ENCODE measurements around the gene MYMX.

MYMX gene

DNA sequence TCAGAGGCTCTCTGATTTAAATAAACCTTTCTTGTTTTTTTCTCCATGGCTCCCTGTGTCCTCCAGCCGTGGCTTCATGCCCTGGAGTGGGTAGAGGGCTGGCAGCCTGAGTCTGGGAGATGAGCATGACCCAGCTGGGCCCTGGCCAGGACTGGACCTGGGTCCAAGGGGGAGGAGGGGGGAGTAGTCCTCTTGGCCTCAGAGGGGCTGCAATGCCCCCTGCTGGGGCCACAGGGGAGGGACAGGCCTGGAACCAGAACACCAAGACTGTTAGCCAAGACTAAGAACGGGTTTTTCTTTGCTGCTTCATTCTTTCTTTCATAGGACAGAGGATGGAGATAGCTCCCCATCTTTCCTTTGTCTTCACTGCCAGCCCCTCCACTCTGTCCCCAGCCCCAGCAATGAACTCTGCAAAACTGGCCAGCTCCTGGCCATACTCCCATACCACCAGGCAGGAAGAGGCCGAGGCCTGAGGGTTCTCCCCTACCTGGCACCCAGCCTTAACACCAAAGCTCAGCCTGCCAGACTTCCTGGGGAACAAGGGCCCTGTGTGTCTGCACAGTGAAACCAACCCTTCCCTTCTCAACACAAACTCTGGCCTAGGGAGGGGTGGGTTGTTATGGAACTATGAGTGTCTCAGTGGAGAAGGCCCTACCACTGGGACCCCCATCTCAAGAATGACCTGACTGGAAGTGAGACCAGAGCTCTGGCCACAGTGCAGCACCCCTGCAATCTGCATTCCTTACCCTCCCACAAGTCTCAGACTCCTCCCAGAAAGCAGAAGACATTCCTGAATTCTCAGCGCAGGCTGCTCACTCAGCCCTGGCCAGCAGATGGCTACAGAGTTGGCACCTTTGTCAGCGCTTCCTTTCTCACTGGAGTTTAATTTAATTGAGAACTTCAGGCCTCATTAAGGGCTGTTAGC, 17.6 kb downstream of the MYMX start:
- no peak for DNase-seq

DNA sequence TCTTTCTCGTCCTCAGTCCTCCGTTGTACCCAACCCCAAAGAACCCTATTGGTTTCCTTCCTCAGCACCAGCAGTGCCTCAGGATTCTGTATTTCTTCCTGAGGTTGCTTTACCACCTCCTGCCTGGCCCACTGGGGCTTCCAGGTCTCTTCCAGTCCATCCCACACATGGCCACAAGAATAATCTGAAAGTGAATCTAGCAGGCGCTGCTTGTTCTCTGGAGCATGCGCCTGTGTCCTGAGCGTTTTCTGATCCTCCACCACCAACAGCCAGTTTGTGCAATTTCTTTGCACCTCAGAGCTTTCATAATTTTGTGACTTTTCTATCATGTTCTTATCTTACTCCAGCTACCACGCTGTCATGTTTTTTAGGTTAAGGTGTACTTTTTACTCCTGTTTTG, 18.5 kb downstream of the MYMX start:
- no peak for DNase-seq

DNA sequence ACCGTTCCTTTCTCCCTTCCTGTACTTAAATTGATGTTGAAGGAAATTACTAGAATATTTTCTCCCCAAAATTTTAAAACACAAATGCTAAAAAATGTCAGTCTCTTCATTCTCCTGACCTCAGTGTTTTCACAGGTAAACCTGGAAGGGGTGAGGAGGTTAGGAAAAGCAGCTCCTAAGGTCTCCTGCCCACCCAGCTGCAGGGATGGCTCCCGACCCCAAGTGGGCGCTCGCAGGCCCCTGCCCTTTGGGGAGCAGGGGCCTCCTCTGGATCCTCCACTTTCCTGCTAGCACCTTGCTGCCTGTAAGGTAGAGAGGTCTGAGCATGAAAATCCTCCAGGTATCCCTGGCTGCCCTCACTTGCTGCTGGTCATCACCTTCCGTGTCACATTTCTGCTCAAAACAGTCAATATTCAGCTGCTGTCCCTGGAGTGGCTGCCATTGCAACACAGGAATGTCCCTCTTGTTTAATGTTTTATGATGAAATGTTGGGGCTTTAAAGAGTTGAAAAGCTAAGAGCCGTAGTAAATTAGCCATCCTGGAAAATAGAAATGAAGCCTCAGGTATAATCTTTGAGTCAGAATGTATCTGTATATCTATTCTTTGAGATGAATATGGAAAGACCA, 19.3 kb downstream of the MYMX start:
- DNase-seq: no peak

DNA sequence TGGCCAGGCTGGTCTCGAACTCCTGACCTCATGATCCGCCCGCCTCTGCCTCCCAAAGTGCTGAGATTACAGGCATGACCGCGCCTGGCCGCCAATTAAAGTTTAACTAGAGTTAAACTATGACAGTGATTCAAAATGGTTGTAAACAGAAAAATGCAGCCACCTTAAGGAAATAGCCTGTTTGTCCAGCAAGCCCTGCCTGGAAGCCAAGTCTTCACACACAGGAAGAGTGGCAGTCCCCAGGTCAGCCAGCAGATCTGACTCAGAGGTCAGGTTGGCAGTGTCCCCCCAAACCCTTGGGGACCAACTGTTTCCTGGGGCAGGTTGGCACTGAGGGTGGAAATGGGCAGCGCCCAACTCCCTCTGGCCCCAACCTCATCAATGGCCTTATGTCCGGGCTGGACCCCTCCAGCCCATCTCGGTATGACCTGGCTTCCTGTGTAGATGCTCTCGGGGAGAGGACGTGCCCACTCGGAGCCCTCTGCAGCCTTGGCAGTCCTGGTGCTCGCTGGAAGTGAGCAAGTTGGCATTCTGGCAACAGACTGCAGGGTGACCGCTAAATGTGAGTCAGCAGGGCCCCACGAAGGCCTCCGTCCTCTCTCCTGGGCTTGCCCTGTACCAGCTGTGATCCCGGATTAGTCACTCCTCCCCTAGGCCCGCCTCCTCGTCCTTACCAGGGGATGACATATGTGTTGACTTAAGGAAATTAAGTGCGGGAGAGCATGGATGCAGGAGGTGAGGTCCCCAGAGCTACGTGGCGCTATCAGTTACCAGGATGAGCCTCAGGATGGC, 20.5 kb downstream of the MYMX start:
- DNase-seq: peak; percentile 91

DNA sequence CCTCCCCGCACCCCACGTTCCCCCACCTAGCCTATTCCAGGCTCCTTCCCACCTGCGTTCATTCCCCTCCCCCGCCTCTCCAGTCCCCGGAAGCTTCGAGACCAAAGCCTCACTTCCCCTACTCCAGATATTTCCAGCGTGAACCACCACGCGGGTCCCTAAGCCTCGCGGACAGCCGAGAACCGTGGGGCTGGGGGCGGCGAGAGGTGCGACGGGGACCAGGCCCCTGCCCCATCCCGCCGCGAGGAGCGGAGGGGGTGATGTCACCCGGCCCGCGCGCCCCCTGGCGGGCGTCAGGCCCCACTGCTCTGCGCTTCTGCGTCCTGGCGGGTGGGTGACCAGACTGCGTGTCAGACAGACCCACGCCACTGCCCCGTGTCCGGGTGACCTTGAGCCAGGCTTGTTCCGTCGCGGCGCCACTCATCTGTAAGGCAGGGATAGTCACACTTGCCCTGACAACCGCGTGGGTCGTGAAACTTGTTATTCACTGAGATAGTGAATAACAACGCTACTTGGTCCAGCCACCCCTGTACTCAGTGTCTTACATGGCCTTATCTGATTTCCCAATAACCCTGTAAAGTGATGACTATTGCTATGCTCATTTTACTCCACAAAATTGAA, 21.2 kb downstream of the MYMX start:
- no peak for DNase-seq

DNA sequence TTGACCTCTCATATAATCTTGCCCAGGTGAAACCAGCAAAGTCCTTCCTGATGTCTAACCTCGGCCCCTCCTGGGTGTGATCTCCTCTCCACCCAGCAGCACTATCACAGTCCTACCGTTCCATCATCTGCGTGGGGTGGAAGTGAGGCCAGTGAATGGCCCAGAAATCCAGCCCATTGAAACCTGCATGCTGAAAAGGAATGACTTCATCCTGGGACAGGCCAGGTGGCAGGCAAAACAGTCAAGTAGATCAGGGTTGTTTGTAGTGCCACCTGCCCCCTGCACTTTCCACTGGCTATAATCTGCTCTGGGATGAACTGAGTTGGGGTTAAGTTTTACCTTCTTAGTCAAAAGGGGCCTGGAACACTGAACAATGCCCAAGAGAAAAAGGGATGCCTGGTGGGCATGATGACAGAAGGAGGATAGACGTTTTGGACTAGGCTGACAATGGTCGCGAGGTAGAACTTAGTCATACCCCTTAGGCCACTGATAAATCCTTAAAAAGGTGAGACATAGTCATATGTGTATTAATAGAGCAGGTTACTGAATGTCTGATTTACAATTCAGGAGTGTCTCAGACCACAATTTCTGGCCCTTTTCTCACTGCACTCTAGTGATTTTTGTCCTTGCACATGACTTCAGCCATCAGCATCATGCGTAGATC, 22.1 kb downstream of the MYMX start:
- no peak for DNase-seq

DNA sequence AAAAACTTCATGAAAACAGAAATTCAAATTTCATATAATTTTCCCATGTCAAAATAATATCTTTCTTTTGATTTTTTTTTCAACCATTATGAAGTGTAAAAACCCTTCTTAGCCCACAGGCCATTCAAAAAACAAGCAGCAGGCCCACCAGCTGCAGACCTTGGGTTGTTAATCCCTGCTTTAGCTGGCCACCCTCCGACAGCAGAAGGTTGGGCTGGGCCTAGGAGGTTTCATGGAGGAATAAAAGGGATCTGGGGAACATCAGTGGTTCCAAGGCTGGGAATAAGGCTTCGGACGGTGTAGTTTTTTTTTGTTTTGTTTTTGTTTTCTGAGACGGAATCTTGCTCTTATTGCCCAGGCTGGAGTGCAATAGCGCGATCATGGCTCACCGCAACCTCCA, 26.6 kb downstream of the MYMX start:
- no peak for DNase-seq

DNA sequence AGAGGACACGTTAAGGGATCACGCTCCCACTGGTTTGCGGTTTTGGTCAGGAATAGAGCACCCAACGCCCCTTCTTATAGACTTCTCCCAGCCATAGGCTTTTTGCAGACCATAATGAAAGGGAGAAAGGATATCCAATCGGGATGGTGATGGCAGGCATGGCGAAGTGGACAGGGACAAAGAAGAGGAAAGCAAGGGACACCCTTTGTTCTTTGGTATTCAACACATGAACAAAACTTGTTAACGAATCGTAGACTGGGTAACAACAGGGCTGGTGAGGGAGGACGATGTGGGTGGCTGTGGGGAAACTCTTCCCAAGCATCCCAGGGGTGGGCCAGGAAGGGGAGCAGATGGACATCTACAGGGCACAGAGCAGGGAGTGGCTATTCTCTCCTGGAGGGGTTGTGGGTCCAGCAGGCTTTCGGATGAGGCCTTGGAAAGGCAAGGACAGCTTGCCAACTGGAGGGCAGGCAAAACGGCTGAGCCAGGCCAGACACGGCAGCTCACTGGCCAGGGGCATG, 28.7 kb downstream of the MYMX start:
- DNase-seq: no peak

DNA sequence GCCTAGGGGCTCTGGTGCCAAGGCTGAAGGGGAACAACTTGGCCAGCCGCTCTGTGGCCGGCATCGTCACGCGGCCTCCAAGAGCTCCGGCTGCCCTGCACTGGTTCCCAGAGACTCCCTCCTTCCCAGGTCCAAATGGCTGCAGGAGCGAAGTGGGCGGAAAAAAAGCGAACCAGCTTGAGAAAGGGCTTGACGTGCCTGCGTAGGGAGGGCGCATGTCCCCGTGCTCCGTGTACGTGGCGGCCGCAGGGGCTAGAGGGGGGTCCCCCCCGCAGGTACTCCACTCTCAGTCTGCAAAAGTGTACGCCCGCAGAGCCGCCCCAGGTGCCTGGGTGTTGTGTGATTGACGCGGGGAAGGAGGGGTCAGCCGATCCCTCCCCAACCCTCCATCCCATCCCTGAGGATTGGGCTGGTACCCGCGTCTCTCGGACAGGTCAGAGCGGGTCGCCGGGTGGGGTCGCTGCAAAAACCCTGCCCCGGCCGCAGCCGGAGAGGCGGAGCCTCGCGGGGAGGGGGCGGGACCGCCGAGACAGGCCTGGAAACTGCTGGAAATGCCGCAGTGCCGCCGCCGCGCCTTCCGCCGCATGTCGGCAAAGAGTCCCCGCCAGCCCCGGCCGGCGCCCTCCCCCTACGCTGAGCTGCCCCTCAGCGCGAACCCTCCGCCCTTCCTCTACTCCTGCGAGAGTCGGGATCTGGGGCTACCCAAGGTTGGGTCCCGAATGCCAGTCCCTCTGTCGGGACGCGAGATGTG, 29.4 kb downstream of the MYMX start:
- peak; percentile 56 for DNase-seq

DNA sequence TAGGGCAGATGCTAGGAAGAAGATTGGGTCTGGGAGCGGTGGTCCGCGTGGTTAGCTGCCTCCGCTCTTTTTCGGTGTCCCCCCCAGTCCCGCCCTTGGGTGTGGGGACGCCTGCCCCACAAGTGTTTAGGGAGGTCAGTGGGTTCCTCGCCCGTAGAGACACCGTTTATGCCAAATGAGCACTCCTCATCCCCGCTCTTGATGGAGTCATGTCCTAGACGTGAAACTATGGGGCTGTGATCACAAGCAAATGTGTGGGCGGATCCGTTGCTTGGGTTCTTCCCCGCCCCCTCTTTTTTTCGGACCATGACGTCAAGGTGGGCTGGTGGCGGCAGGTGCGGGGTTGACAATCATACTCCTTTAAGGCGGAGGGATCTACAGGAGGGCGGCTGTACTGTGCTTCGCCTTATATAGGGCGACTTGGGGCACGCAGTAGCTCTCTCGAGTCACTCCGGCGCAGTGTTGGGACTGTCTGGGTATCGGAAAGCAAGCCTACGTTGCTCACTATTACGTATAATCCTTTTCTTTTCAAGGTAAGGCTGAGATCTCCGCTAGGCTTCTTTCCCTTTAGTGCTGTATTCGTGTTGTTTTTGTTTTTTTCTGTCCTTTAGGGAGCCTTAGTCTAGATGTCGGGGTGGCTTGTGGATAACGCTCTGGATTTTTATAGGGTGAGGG, 30.1 kb downstream of the MYMX start, which contains the start of gene HSP90AB1:
Gene HSP90AB1, plus strand, starts transcription at position 439 of the 675 bp plus-strand sequence. CDS start 1,529 bp downstream, outside the sequence.
- DNase-seq: peak; percentile 97

DNA sequence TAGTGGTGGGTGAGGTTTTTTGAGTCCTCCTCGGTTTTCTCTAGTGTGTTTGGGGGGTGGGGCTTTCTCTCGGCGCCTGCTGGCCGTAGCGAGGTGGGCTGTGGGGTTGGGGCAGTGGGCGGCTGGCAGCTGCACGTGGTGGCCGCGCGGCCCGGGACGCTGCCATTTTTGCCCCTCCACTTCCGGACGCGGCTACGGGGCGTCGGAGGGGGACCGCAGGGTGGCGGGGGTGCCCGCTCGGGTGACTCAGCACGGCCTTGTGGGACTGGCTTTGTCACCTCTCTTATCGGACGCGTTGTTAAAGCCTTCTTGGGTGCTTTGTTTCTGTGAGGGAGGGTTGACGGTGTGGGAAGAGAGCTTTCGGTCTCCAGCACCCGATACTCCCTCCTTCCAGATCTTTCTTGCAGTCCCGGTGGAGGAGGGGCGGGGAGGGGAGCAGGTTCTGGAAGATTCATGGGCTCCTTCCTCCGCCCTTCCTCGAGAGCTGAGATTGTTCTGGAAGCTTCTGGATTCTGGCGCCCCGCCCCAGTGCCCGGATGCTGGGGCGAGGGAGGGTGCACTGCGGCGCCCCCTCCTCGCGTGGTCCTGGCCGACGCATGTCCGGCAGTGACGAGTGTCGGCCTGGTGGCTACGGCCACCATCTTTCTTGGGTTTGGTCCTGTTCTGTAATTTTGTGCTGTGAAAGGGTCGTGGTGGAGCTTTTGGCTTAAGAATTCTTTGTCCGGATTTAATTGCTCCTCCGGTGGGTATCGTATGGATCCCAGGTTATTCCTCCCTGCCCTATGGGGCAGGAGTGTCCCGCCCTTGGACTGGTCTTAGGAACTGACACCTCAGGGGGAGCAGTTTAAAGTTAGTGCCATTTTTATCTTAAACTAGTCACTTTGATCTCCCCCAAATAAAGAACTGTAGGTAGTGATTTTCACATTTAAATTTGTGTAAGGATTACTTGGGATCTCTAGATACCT, 30.9 kb downstream of the MYMX start:
- DNase-seq: no peak

DNA sequence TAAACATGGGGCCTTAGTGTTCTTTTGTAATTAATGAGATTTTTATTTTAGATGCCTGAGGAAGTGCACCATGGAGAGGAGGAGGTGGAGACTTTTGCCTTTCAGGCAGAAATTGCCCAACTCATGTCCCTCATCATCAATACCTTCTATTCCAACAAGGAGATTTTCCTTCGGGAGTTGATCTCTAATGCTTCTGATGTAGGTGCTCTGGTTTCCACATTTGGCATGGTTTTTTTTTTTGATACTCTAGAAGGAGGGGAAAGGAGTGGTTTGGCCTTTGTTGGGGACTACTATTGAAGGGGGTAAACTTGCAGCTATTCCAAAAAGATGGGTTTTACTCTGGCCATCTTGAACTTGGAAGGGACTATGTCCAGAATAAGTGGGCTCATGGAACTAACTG, 31.9 kb downstream of the MYMX start:
- no peak for DNase-seq

DNA sequence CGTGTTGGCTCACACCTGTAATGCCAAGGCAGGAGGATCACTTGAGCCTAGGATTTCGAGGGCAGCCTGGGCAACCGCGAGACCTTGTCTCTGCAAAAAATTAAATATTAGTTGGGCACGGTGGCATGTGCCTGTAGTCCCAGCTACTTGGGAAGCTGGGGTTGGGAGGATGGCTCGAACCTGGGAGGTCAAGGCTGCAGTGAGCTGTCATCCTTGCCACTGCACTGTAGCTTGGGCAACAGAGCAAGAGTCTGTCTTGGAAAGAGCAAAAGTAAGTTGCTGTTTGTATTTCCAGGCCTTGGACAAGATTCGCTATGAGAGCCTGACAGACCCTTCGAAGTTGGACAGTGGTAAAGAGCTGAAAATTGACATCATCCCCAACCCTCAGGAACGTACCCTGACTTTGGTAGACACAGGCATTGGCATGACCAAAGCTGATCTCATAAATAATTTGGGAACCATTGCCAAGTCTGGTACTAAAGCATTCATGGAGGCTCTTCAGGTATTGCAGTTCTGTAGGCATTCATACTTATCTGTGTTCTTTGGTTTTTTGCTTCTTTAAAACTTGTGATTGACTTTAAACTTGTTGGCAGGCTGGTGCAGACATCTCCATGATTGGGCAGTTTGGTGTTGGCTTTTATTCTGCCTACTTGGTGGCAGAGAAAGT, 32.5 kb downstream of the MYMX start:
- DNase-seq: no peak

DNA sequence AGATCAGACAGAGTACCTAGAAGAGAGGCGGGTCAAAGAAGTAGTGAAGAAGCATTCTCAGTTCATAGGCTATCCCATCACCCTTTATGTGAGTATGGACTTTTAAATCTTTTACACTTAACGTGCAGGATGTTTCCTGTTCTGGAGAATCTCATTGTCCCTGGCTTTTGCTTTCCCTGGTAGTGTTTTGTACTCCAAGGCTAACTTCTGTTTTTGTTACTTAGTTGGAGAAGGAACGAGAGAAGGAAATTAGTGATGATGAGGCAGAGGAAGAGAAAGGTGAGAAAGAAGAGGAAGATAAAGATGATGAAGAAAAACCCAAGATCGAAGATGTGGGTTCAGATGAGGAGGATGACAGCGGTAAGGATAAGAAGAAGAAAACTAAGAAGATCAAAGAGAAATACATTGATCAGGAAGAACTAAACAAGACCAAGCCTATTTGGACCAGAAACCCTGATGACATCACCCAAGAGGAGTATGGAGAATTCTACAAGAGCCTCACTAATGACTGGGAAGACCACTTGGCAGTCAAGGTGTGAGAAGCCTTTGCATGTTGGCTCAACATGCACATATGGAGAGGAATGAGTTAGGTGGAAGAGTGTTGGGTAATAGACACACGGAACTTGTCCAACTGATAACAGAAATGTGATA, 33.5 kb downstream of the MYMX start:
- no peak for DNase-seq

DNA sequence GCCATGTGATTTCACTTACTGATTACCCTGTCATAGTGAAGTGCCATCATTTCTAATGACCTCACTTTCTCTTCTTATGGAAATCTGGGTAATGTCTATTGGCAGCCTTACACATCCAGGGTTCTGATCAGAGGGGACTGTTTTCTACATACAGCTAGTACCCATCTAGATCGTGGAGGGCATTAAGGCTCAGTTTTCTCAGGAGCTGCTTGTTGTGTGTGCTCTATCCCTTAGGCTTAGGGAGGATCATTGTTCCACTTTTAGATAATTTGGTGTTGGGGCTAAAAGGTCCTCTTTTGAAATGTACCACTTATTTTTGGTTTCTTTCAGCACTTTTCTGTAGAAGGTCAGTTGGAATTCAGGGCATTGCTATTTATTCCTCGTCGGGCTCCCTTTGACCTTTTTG, 34.0 kb downstream of the MYMX start:
- DNase-seq: no peak

DNA sequence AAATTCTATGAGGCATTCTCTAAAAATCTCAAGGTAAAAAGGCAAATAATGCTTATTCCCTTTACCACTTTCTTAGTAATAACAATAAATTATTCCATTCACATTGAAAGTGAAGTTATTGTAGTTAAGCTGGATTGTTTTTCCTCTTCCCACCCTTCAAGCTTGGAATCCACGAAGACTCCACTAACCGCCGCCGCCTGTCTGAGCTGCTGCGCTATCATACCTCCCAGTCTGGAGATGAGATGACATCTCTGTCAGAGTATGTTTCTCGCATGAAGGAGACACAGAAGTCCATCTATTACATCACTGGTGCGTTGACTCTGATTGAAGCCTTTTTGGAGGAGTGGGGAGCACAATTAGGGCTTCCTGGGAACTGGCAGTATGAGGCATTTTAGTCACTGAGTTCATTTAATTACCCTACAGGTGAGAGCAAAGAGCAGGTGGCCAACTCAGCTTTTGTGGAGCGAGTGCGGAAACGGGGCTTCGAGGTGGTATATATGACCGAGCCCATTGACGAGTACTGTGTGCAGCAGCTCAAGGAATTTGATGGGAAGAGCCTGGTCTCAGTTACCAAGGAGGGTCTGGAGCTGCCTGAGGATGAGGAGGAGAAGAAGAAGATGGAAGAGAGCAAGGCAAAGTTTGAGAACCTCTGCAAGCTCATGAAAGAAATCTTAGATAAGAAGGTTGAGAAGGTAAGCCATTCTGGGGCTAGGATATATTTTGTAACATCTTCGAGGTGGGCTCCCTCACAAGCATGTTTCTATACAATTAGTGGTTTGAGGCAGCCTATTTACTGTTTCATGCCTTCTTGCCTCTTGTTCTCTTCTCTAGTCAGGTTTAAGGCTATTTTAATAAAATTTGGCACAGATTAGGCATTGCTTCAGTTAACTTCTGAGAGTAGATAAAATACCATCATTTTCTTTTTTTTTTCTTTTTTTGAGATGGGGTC, 35.1 kb downstream of the MYMX start:
- DNase-seq: no peak
